Activated CD8-positive, alpha-beta memory T cell treated with anti-CD3 and anti-CD28 coated beads for 24 hours (primary cell): ENCODE measurements around the gene AGBL1.

ENCODE experiments used
- DNase-seq: peaks from one replicate; pipeline ENCODE4 v3.0.0-alpha.2; 2020

Gene AGBL1

GRCh38 chr15:86165265-86166211 lies 85.9 kb downstream of the AGBL1 start:
- DNase-seq = no peak

- DNase-seq = no peak
Observed at GRCh38 chr15:86167841-86168240, 88.2 kb downstream of the AGBL1 start.

GRCh38 chr15:86178845-86179244 lies 99.2 kb downstream of the AGBL1 start:
- no peak for DNase-seq

- DNase-seq = no peak
Observed at GRCh38 chr15:86183596-86184491, 104.2 kb downstream of the AGBL1 start.

GRCh38 chr15:86193716-86194380 lies 114.2 kb downstream of the AGBL1 start:
- no peak for DNase-seq

GRCh38 chr15:86197770-86198169 lies 118.1 kb downstream of the AGBL1 start:
- no peak for DNase-seq

- no peak for DNase-seq
Observed at GRCh38 chr15:86199467-86200145, 119.9 kb downstream of the AGBL1 start.

GRCh38 chr15:86201313-86202008 lies 121.8 kb downstream of the AGBL1 start:
- DNase-seq = no peak

- DNase-seq = no peak
Observed at GRCh38 chr15:86203462-86203861, 123.8 kb downstream of the AGBL1 start.

GRCh38 chr15:86205096-86205495 lies 125.4 kb downstream of the AGBL1 start:
- no peak for DNase-seq

GRCh38 chr15:86213420-86213819 lies 133.7 kb downstream of the AGBL1 start:
- no peak for DNase-seq

GRCh38 chr15:86213888-86214287 lies 134.2 kb downstream of the AGBL1 start:
- no peak for DNase-seq

GRCh38 chr15:86221119-86221518 lies 141.4 kb downstream of the AGBL1 start:
- no peak for DNase-seq

- DNase-seq = no peak
Observed at GRCh38 chr15:86229306-86229705, 149.6 kb downstream of the AGBL1 start.

- no peak for DNase-seq
Observed at GRCh38 chr15:86229936-86230335, 150.3 kb downstream of the AGBL1 start.

- DNase-seq = no peak
Observed at GRCh38 chr15:86231864-86232721, 152.4 kb downstream of the AGBL1 start.

- no peak for DNase-seq
Observed at GRCh38 chr15:86235667-86236066, 156.0 kb downstream of the AGBL1 start.

- no peak for DNase-seq
Observed at GRCh38 chr15:86236356-86237110, 156.9 kb downstream of the AGBL1 start.

- no peak for DNase-seq
Observed at GRCh38 chr15:86237111-86237500, 157.4 kb downstream of the AGBL1 start.
